Measurements from ENCODE around the gene PCMTD2.

Gene PCMTD2

DNA sequence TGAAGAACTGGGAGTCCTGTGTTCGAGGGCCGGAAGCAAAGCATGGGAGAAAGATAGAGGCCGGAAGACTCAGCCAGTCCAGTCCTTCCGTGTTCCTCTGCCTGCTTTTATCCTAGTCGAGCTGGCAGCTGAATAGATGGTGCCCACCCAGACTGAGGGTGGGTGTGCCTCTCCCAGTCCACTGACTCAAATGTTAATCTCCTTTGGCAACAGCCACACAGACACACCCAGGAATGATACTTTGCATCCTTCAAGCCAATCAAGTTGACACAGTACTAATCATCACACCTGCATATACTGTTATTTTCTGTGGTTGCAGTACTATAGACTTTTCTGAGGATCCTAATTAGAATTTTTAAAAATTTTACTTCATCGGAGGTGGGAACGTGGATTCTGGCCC lies 21.3 kb downstream of the PCMTD2 start:
- Histone ChIP-seq H3K4me3 (ENCODE audit: low read depth, low read length) (no peak overlapping the region), H3K36me3 (ENCODE audit: control insufficient read depth in 2 of 2, insufficient read depth in 1 of 2, low read length in 2 of 2) (peaks cover 0 to 16% of the 10 kb centered on the region in 2 experiments; a peak in 1 of 3 replicates), H3K4me1 (ENCODE audit: control insufficient read depth, insufficient read depth, low read length) (no peaks in the 10 kb centered on the region), H3K27ac (ENCODE audit: extremely low read depth, low read depth, low read length) (no peak overlapping the region), H3K9me3 (ENCODE audit: control insufficient read depth, insufficient read depth, low read depth, low read length) (no peaks in the 10 kb centered on the region)
- TF ChIP-seq KLF1 (tag by site-specific recombination; IDR thresholded peaks at IDR 0.05) (peak; percentile 38; the same call in 1 of the 2 replicates), KLF8 (tag by site-specific recombination; IDR thresholded peaks at IDR 0.05) (no peak)
- ChIA-PET POLR2A (no interaction called here), CTCF (interaction anchor here (0.6 to 1.1 kb wide), 3 partner anchors 9 to 197 kb away, joined by 3 read pairs; partner anchors contain the start of gene OPRL1)

DNA sequence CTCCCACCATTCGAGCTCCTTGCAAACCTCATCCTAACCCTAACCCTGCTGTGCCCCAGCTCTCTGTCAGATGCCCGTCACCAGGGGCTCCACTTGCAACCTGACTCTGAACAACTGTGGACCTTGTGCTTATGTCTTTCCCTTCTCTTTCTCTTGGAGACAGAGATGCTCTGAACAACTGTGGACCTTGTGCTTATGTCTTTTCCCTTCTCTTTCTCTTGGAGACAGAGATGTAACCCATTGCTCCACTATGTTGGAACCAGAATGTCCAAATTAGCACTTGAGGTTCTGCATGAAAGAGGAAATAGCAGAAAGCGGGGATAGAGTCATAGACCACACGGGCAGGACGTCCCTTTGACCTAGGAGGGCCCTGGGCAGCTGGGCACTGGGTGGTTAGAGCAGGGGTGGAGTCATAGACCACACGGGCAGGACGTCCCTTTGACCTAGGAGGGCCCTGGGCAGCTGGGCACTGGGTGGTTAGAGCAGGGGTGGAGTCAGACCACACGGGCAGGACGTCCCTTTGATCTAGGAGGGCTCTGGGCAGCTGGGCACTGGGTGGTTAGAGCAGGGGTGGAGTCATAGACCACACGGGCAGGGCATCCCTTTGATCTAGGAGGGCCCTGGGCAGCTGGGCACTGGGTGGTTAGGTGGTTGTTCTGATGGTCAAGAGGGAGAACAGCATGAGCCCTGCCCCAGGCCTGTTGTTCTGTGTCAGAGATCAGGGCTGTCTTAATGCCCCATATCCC lies 22.2 kb downstream of the PCMTD2 start:
- Histone ChIP-seq H3K36me3 (ENCODE audit: control insufficient read depth in 2 of 2, insufficient read depth in 1 of 2, low read length in 2 of 2) (peaks cover 0 to 13% of the 10 kb centered on the region in 2 experiments; a peak in 1 of 3 replicates), H3K4me1 (ENCODE audit: control insufficient read depth, insufficient read depth, low read length) (no peaks in the 10 kb centered on the region), H3K27ac (ENCODE audit: extremely low read depth, low read depth, low read length) (no peak overlapping the region), H3K4me3 (ENCODE audit: low read depth, low read length) (no peak overlapping the region), H3K9me3 (ENCODE audit: control insufficient read depth, insufficient read depth, low read depth, low read length) (no peaks in the 10 kb centered on the region)
- TF ChIP-seq ZNF555 (tag by site-specific recombination; conservative IDR thresholded peaks at IDR 0.05) (no peak), ZBTB17 (tag by site-specific recombination; IDR thresholded peaks at IDR 0.05) (no peak)
- ChIA-PET POLR2A (no interaction called here), CTCF (interaction anchor here (0.7 kb wide), 1 partner anchor 8 kb away, joined by 3 read pairs; no protein-coding TSS in a partner anchor)

DNA sequence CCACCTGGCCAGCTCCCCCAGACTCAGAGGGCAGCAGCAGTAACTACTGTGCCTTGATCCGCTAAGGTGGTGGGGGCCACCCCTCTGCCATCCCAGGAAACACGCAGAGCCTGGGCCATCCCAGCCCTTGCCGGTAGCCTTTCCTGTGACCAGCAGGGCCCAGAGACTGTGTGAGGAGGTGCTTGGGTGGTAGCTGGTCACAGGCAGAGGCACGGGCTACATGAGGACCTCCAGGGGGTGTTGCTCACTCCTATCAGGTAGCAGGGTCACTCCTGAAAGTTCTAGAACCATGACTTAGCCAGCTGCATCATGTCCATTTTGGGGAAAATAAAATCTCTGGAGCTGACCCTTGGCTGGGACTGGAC lies 22.8 kb downstream of the PCMTD2 start:
- Histone ChIP-seq H3K4me1 (ENCODE audit: control insufficient read depth, insufficient read depth, low read length) (no peaks in the 10 kb centered on the region), H3K9me3 (ENCODE audit: control insufficient read depth, insufficient read depth, low read depth, low read length) (no peaks in the 10 kb centered on the region), H3K27ac (ENCODE audit: extremely low read depth, low read depth, low read length) (no peak overlapping the region), H3K4me3 (ENCODE audit: low read depth, low read length) (no peak overlapping the region), H3K36me3 (ENCODE audit: control insufficient read depth in 2 of 2, insufficient read depth in 1 of 2, low read length in 2 of 2) (peaks cover 0 to 7% of the 10 kb centered on the region in 2 experiments; a peak in 1 of 3 replicates)
- no peak for TF ChIP-seq ZNF548 (tag by site-specific recombination; IDR thresholded peaks at IDR 0.05)
- TF ChIP-seq GLI4 (tag by site-specific recombination; IDR thresholded peaks at IDR 0.05) = no peak
- CTCF ChIA-PET = no interaction called here
- POLR2A ChIA-PET = interaction anchor here (0.6 kb wide), 1 partner anchor 1037 kb away, joined by 3 read pairs; no protein-coding TSS in a partner anchor

DNA sequence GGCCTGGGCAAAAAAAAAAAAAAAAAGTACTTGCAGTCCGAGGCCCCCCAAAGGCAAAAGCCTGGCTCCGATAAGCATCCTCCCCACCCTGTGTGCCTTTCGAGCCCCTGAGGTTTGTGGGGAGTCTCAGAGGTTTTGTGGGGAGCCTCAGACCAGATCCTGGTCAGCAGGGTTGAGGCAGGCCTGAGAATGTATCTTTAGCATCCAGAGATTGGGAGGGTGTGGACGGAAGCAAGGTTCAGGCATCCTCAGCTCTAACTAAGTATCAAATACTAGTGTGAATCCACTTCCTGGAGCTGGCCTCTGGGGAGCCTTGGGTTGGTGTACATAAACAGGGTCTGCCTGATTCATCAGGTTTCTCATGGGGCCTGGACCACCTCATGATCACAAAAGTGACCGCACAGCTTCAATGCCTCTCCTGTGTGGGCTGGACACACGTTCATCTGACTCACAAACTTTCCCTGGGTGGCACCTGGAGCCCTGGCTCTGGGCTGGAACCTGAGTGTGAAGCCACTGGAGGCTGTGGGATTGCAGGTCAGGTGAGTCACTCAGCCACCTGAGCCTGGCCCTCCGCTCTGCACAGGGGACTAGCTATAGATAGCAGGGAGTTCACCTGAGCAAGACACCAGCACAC lies 24.4 kb downstream of the PCMTD2 start:
- Histone ChIP-seq H3K36me3 (ENCODE audit: control insufficient read depth in 2 of 2, insufficient read depth in 1 of 2, low read length in 2 of 2) (no peaks in the 10 kb centered on the region), H3K27ac (ENCODE audit: extremely low read depth, low read depth, low read length) (no peak overlapping the region), H3K4me3 (ENCODE audit: low read depth, low read length) (no peak overlapping the region), H3K9me3 (ENCODE audit: control insufficient read depth, insufficient read depth, low read depth, low read length) (no peaks in the 10 kb centered on the region), H3K4me1 (ENCODE audit: control insufficient read depth, insufficient read depth, low read length) (no peaks in the 10 kb centered on the region)
- CTCF ChIA-PET = interaction anchor here (0.7 kb wide), 1 partner anchor 51 kb away, joined by 3 read pairs; no protein-coding TSS in a partner anchor
- TF ChIP-seq KLF9 (tag by site-specific recombination; IDR thresholded peaks at IDR 0.05; ENCODE audit: low read depth) (no peak), ZFP41 (tag by site-specific recombination; IDR thresholded peaks at IDR 0.05; ENCODE audit: borderline replicate concordance) (no peak), ZNF221 (tag by site-specific recombination; IDR thresholded peaks at IDR 0.05; ENCODE audit: borderline replicate concordance) (no peak), ZNF426 (tag by site-specific recombination; IDR thresholded peaks at IDR 0.05) (no peak), ZNF785 (tag by site-specific recombination; IDR thresholded peaks at IDR 0.05) (no peak), ZNF2 (tag by site-specific recombination; IDR thresholded peaks at IDR 0.05) (no peak), GLI2 (tag by site-specific recombination; IDR thresholded peaks at IDR 0.05; ENCODE audit: borderline replicate concordance, low read depth) (no peak), MEIS1 (CRISPR knock-in tag; IDR thresholded peaks at IDR 0.05; ENCODE audit: borderline replicate concordance) (no peak), ZNF311 (tag by site-specific recombination; IDR thresholded peaks at IDR 0.05; ENCODE audit: borderline replicate concordance) (no peak), ZNF274 (IDR thresholded peaks at IDR 0.05; ENCODE audit: low read length) (no peak), ZNF274 (tag by site-specific recombination; IDR thresholded peaks at IDR 0.05; ENCODE audit: borderline replicate concordance) (no peak), ZNF837 (tag by site-specific recombination; IDR thresholded peaks at IDR 0.05) (no peak)
- TF ChIP-seq, protein P1, sequence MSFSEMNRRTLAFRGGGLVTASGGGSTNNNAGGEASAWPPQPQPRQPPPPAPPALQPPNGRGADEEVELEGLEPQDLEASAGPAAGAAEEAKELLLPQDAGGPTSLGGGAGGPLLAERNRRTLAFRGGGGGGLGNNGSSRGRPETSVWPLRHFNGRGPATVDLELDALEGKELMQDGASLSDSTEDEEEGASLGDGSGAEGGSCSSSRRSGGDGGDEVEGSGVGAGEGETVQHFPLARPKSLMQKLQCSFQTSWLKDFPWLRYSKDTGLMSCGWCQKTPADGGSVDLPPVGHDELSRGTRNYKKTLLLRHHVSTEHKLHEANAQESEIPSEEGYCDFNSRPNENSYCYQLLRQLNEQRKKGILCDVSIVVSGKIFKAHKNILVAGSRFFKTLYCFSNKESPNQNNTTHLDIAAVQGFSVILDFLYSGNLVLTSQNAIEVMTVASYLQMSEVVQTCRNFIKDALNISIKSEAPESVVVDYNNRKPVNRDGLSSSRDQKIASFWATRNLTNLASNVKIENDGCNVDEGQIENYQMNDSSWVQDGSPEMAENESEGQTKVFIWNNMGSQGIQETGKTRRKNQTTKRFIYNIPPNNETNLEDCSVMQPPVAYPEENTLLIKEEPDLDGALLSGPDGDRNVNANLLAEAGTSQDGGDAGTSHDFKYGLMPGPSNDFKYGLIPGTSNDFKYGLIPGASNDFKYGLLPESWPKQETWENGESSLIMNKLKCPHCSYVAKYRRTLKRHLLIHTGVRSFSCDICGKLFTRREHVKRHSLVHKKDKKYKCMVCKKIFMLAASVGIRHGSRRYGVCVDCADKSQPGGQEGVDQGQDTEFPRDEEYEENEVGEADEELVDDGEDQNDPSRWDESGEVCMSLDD (tag by site-specific recombination; IDR thresholded peaks at IDR 0.05) = no peak
- TF ChIP-seq, protein P2, sequence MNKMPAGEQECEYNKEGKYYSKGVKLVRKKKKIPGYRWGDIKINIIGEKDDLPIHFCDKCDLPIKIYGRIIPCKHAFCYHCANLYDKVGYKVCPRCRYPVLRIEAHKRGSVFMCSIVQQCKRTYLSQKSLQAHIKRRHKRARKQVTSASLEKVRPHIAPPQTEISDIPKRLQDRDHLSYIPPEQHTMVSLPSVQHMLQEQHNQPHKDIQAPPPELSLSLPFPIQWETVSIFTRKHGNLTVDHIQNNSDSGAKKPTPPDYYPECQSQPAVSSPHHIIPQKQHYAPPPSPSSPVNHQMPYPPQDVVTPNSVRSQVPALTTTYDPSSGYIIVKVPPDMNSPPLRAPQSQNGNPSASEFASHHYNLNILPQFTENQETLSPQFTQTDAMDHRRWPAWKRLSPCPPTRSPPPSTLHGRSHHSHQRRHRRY (tag by site-specific recombination; IDR thresholded peaks at IDR 0.05) = no peak
- POLR2A ChIA-PET = no interaction called here
